Hepatocyte (in vitro differentiated cells): Measurements from ENCODE around the gene ZNF579. TPM values are rescaled to one million over a fixed set of nuclear protein-coding genes. Genes with fewer than 3 reads are reported as not detected.

Source experiments
- DNase-seq: peaks from one replicate; pipeline ENCODE4 v3.0.0-alpha.2; 2016; ENCODE audit warnings: low spot score
- H2AFZ ChIP-seq: fragments of 200-600 bp; sonication (generic); 2 replicates; pipeline ENCODE4 v1.6.0; 2016; ENCODE audit warnings: antibody characterized with exemption, mild to moderate bottlenecking
- H3K27ac ChIP-seq: fragments of 200-600 bp; sonication (generic); 2 replicates; pipeline ENCODE4 v1.5.1; 2016; ENCODE audit warnings: mild to moderate bottlenecking
- H3K27me3 ChIP-seq: fragments of 200-600 bp; sonication (generic); 2 replicates; pipeline ENCODE4 v1.6.1; 2016
- H3K36me3 ChIP-seq: fragments of 200-600 bp; sonication (generic); replicated peaks from 2 replicates; pipeline ENCODE4 v1.5.1; 2016; ENCODE audit warnings: low read depth; ENCODE audit not compliant: insufficient read depth
- H3K4me1 ChIP-seq: fragments of 200-600 bp; sonication (generic); 2 replicates; pipeline ENCODE4 v1.5.1; 2016; ENCODE audit warnings: mild to moderate bottlenecking, moderate library complexity; ENCODE audit not compliant: insufficient read depth
- H3K4me2 ChIP-seq: fragments of 200-600 bp; sonication (generic); 2 replicates; pipeline ENCODE4 v1.6.0; 2016
- H3K4me3 ChIP-seq: fragments of 200-600 bp; sonication (generic); 2 replicates; pipeline ENCODE4 v1.5.1; 2016; ENCODE audit warnings: mild to moderate bottlenecking
- H3K79me2 ChIP-seq: fragments of 200-600 bp; sonication (generic); 2 replicates; pipeline ENCODE4 v1.6.0; 2017; ENCODE audit warnings: mild to moderate bottlenecking
- H3K9me2 ChIP-seq: fragments of 200-600 bp; sonication (generic); replicated peaks from 2 replicates; pipeline ENCODE4 v1.6.0; 2017; ENCODE audit warnings: mild to moderate bottlenecking; ENCODE audit not compliant: insufficient read depth
- H3K9me3 ChIP-seq: fragments of 200-600 bp; sonication (generic); 2 replicates; pipeline ENCODE4 v1.5.1; 2016; ENCODE audit warnings: low read depth, mild to moderate bottlenecking
- H4K20me1 ChIP-seq: fragments of 200-600 bp; sonication (generic); 2 replicates; pipeline ENCODE4 v1.6.0; 2016; ENCODE audit warnings: mild to moderate bottlenecking; ENCODE audit not compliant: insufficient read depth, poor library complexity, severe bottlenecking
- EZH2 ChIP-seq: fragments of 200-600 bp; sonication (generic); IDR thresholded peaks from 2 replicates; pipeline ENCODE4 v1.6.1; 2016; ENCODE audit warnings: antibody characterized with exemption, mild to moderate bottlenecking, borderline replicate concordance
- EZH2phosphoT487 ChIP-seq: fragments of 200-600 bp; sonication (generic); IDR thresholded peaks from one replicate; pipeline ENCODE4 v1.6.1; 2018; ENCODE audit warnings: antibody characterized with exemption, mild to moderate bottlenecking, low read depth, moderate library complexity; ENCODE audit not compliant: unreplicated experiment, severe bottlenecking
- WGBS: methylation state at CpG from one replicate; pipeline ENCODE4 v1.1.6; 2016; ENCODE audit warnings: low lambda C conversion rate; ENCODE audit errors: missing lambda C conversion rate; 5-methylcytosine and 5-hydroxymethylcytosine counted together
- polyA plus RNA-seq: library from polyadenylated mRNA; unstranded; fragments of >200 nt; fragmentation: Nextera tagmentation; extraction: Ambion mirVana; gene quantifications from 2 replicates; pipeline ENCODE4 v1.2.1, GENCODE V29; 2016
- total RNA-seq: library from RNA; depleted of rRNA; stranded (reverse); fragments of >200 nt; gene quantifications from 2 replicates; pipeline ENCODE4 v1.2.3, GENCODE V29; 2014
- TF ChIP-seq, protein P1 (sequence below): fragments of 200-600 bp; sonication (generic); IDR thresholded peaks from 2 replicates; pipeline ENCODE4 v1.5.1; 2016; ENCODE audit warnings: antibody characterized with exemption, mild to moderate bottlenecking; ENCODE audit not compliant: poor library complexity

ZNF579 gene
- total and polyA plus RNA-seq, 2 experiments from 2014 or later, result 5.1 to 14.8 TPM

DNA sequence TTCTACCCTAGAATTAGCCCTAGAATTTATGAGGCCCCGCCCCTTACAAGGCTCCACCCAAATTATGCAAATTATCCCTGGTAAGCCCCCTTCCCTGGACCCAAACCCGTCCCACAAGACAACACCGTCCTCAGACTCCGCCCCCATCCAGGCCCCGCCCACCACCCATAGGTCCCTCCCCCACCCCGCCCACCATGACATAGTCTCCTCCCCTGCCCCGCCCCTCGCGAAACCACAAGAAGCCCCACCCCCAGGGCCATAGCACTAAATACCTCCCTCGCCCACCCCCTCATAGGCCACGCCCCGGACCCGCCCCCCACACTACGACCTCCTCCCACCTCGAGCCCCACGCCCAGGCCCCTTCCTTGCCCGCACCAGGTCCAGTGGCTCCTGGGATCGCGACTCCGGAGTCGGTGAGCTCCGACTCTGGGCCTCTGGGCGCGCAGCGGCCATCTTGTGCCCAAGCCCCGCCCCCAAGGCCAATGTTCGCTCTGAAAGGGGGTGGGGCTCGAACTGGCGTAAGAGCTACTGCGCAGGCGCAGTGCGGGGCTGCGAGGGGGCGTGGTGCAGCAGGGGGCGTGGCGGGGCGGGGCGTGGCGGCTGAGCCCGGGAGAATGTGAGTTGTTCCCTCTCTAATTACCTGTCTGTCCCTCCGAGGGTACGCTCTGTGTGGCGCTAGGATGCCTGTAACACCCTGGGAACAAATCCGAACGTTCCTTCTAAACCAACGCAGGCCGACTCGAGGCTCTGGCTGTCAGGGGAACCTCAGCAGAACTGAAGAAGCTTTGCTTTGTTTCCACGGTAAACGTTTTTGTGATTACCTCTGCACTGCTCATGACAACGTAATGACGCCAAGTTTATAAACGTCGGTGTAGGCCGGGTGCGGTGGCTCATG lies 43.7 kb upstream of the ZNF579 start, which contains the start of gene ZNF784:
Gene ZNF784 (minus strand): TSS at position 458 of the 895 bp plus-strand sequence. CDS start 5 bp downstream, at position 453.
- Histone ChIP-seq H3K27me3 (no peaks in the 10 kb centered on the region), H3K9me3 (no peaks in the 10 kb centered on the region), H3K27ac (peak within 1 kb of the TSS; percentile 93), H3K4me3 (peak within 1 kb of the TSS; percentile 32), H3K79me2 (peaks cover 14% of the 10 kb centered on the region), H3K9me2 (no peaks in the 10 kb centered on the region), H4K20me1 (peaks cover 5% of the 10 kb centered on the region), H3K4me2 (peak within 1 kb of the TSS; percentile 79), H2AFZ (peak within 1 kb of the TSS; percentile 56), H3K4me1 (peaks cover 4% of the 10 kb centered on the region), H3K36me3 (no peaks in the 10 kb centered on the region)
- TF ChIP-seq EZH2phosphoT487 (no peak), EZH2 (no peak)
- TF ChIP-seq, protein P1, sequence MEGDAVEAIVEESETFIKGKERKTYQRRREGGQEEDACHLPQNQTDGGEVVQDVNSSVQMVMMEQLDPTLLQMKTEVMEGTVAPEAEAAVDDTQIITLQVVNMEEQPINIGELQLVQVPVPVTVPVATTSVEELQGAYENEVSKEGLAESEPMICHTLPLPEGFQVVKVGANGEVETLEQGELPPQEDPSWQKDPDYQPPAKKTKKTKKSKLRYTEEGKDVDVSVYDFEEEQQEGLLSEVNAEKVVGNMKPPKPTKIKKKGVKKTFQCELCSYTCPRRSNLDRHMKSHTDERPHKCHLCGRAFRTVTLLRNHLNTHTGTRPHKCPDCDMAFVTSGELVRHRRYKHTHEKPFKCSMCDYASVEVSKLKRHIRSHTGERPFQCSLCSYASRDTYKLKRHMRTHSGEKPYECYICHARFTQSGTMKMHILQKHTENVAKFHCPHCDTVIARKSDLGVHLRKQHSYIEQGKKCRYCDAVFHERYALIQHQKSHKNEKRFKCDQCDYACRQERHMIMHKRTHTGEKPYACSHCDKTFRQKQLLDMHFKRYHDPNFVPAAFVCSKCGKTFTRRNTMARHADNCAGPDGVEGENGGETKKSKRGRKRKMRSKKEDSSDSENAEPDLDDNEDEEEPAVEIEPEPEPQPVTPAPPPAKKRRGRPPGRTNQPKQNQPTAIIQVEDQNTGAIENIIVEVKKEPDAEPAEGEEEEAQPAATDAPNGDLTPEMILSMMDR, result no peak
- WGBS, result 2% methylated on average over 40 of the region's 56 CpGs
- DNase-seq, result peak; percentile 99

DNA sequence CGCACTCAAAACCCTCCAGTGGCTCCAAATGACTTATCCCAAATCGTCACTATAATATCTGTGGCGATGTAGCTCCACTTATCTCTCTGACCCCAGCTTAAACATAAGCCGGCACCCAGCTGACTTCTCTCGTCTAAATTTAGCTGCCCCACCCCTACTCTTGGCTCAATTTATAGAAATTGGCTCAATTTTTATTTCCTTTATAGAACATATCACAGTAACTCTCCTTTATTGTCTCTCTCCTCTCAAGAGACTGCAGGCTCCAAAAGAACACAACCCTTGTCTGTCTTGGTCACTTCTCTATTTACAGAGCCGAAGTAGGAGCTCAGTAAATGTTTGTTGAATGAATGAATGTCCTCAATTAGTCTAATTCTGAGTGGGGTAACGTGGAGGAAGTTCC lies 42.9 kb upstream of the ZNF579 start:
- Histone ChIP-seq H3K79me2 (peaks cover 14% of the 10 kb centered on the region), H2AFZ (no peak overlapping the region), H3K9me2 (no peaks in the 10 kb centered on the region), H3K36me3 (no peaks in the 10 kb centered on the region), H3K27ac (peak overlapping the region; percentile 33), H3K9me3 (no peaks in the 10 kb centered on the region), H3K27me3 (no peaks in the 10 kb centered on the region), H3K4me1 (peaks cover 4% of the 10 kb centered on the region), H4K20me1 (peaks cover 5% of the 10 kb centered on the region), H3K4me3 (peak overlapping the region; percentile 5), H3K4me2 (peak overlapping the region; percentile 62)
- TF ChIP-seq, protein P1, result no peak
- no peak for TF ChIP-seq EZH2
- TF ChIP-seq EZH2phosphoT487, result no peak
- 85% methylated on average over 7 of the region's 7 CpGs for WGBS
- no peak for DNase-seq

DNA sequence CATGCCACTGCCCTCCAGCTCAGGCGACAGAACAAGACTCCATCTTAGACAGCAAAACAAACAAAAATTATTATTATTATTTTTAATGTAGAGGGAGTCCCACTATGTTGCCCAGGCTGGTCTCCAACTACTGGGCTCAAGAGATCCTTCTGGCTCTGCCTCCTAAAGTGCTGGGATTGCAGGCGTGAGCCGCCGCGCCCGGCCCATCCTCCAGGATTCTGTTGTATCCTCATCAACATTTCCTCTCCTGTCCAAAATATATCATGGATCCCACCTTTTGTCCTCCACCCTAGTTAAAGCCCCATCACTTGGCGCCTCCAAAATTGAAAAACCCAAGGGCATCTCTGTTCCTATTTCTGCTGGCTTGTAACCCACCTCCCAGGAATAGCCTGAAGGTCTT lies 42.5 kb upstream of the ZNF579 start:
- 97% methylated on average over 7 of the region's 7 CpGs for WGBS
- H3K36me3 ChIP-seq, result no peaks in the 10 kb centered on the region
- TF ChIP-seq EZH2phosphoT487 (no peak), EZH2 (no peak)
- TF ChIP-seq, protein P1, result no peak
- H3K79me2 ChIP-seq, result peaks cover 14% of the 10 kb centered on the region
- peaks cover 4% of the 10 kb centered on the region for H3K4me1 ChIP-seq
- H3K4me2 ChIP-seq, result peak overlapping the region; percentile 62
- no peaks in the 10 kb centered on the region for H3K9me3 ChIP-seq
- no peak overlapping the region for H3K4me3 ChIP-seq
- H4K20me1 ChIP-seq, result peaks cover 5% of the 10 kb centered on the region
- H2AFZ ChIP-seq, result no peak overlapping the region
- no peak for DNase-seq
- H3K9me2 ChIP-seq, result no peaks in the 10 kb centered on the region
- H3K27ac ChIP-seq, result peak overlapping the region; percentile 33
- H3K27me3 ChIP-seq, result no peaks in the 10 kb centered on the region
